HepG2 (cell line): Measurements from ENCODE around the gene DBN1. TPM values are rescaled to one million over a fixed set of nuclear protein-coding genes. Genes with fewer than 3 reads are reported as not detected.

Experiments
- ATF3 ChIP-seq: sonication (generic); formaldehyde crosslinking; IDR thresholded peaks from 2 replicates; pipeline ENCODE4 v1.4.0; 2020; ENCODE audit warnings: missing genetic modification reagents
- CEBPG ChIP-seq: IDR thresholded peaks from 2 replicates; pipeline ENCODE4 v1.6.1; 2016
- CREM ChIP-seq, 2 experiments: sonication (generic) in 1 of 2; formaldehyde crosslinking in 1 of 2; IDR thresholded peaks; 2 replicates each; pipeline versions ENCODE4 v1.4.0 to v1.6.1; 2016 to 2020; ENCODE audit warnings: antibody characterized with exemption in 1 of 2, mild to moderate bottlenecking in 1 of 2, missing genetic modification reagents in 1 of 2
- DMAP1 ChIP-seq: IDR thresholded peaks from 2 replicates; pipeline ENCODE4 v1.6.1; 2016
- ETV6 ChIP-seq: sonication (generic); formaldehyde crosslinking; conservative IDR thresholded peaks from 2 replicates; pipeline ENCODE4 v1.4.0; 2020; ENCODE audit warnings: missing genetic modification reagents
- GABPA ChIP-seq, 2 experiments: IDR thresholded peaks; 2 replicates each; pipeline ENCODE4 v1.6.1; 2011 to 2016; ENCODE audit warnings: low read depth in 2 of 2, low read length in 1 of 2, missing biosample characterization in 1 of 2, missing genetic modification characterization in 1 of 2
- HOXA5 ChIP-seq: sonication (generic); formaldehyde crosslinking; IDR thresholded peaks from 2 replicates; pipeline ENCODE4 v1.4.0; 2020; ENCODE audit warnings: missing genetic modification reagents
- KMT2A ChIP-seq: sonication (generic); formaldehyde crosslinking; IDR thresholded peaks from 2 replicates; pipeline ENCODE4 v1.4.0; 2020; ENCODE audit warnings: missing genetic modification reagents
- LBX2 ChIP-seq: sonication (generic); formaldehyde crosslinking; IDR thresholded peaks from 2 replicates; pipeline ENCODE4 v1.5.0; 2020; ENCODE audit warnings: missing genetic modification reagents, mild to moderate bottlenecking, borderline replicate concordance
- NFYC ChIP-seq: IDR thresholded peaks from 2 replicates; pipeline ENCODE4 v1.6.1; 2016; ENCODE audit warnings: missing genetic modification reagents, missing compliant biosample characterization
- NKX3-1 ChIP-seq: sonication (generic); formaldehyde crosslinking; IDR thresholded peaks from 2 replicates; pipeline ENCODE4 v1.5.0; 2020; ENCODE audit warnings: missing genetic modification reagents
- NONO ChIP-seq, 2 experiments: fragments of 450-650 bp in 1 of 2; sonication (generic) in 1 of 2; formaldehyde crosslinking in 1 of 2; IDR thresholded peaks in 1 of 2; conservative IDR thresholded peaks in 1 of 2; 2 replicates each; pipeline versions ENCODE4 v1.6.1 to v1.8.0; 2017 to 2022; ENCODE audit warnings: mild to moderate bottlenecking in 1 of 2, missing genetic modification reagents in 1 of 2, moderate library complexity in 1 of 2
- NR3C1 ChIP-seq: sonication (generic); formaldehyde crosslinking; IDR thresholded peaks from 2 replicates; pipeline ENCODE4 v1.4.0; 2020; ENCODE audit warnings: missing genetic modification reagents
- PRPF4 ChIP-seq: fragments of 200-400 bp; formaldehyde crosslinking; IDR thresholded peaks from 2 replicates; pipeline ENCODE4 v1.6.1; 2016; ENCODE audit warnings: low read length, low read depth; ENCODE audit not compliant: poor library complexity, severe bottlenecking
- RARA ChIP-seq: IDR thresholded peaks from 2 replicates; pipeline ENCODE4 v1.6.1; 2016; ENCODE audit warnings: missing genetic modification reagents, missing compliant biosample characterization
- SAFB2 ChIP-seq: sonication (generic); formaldehyde crosslinking; IDR thresholded peaks from 2 replicates; pipeline ENCODE4 v1.5.1; 2020; ENCODE audit warnings: missing genetic modification reagents, low read depth, mild to moderate bottlenecking, borderline replicate concordance
- SRY ChIP-seq: sonication (generic); formaldehyde crosslinking; IDR thresholded peaks from 2 replicates; pipeline ENCODE4 v1.8.0; 2022; ENCODE audit warnings: mild to moderate bottlenecking, missing genetic modification reagents
- ZC3H13 ChIP-seq: sonication (generic); formaldehyde crosslinking; IDR thresholded peaks from 2 replicates; pipeline ENCODE4 v1.8.1; 2023; ENCODE audit warnings: mild to moderate bottlenecking, missing genetic modification reagents, moderate library complexity
- ZFP1 ChIP-seq: IDR thresholded peaks from 2 replicates; pipeline ENCODE4 v1.6.1; 2016
- ZMYM2 ChIP-seq: sonication (generic); formaldehyde crosslinking; IDR thresholded peaks from 2 replicates; pipeline ENCODE4 v1.8.0; 2022; ENCODE audit warnings: mild to moderate bottlenecking, missing genetic modification reagents
- ZNF101 ChIP-seq: sonication (generic); formaldehyde crosslinking; IDR thresholded peaks from 2 replicates; pipeline ENCODE4 v1.4.0; 2020; ENCODE audit warnings: mild to moderate bottlenecking, low read depth, missing genetic modification reagents, borderline replicate concordance
- ZNF138 ChIP-seq: sonication (generic); formaldehyde crosslinking; IDR thresholded peaks from 2 replicates; pipeline ENCODE4 v1.5.0; 2020; ENCODE audit warnings: mild to moderate bottlenecking, low read depth, missing genetic modification reagents
- ZNF280B ChIP-seq: sonication (generic); formaldehyde crosslinking; IDR thresholded peaks from 2 replicates; pipeline ENCODE4 v1.5.0; 2020; ENCODE audit warnings: missing genetic modification reagents, mild to moderate bottlenecking, borderline replicate concordance
- ZNF296 ChIP-seq: sonication (generic); formaldehyde crosslinking; conservative IDR thresholded peaks from 2 replicates; pipeline ENCODE4 v1.5.0; 2020; ENCODE audit warnings: mild to moderate bottlenecking, missing genetic modification reagents
- ZNF567 ChIP-seq: sonication (generic); formaldehyde crosslinking; IDR thresholded peaks from 2 replicates; pipeline ENCODE4 v1.8.1; 2023; ENCODE audit warnings: mild to moderate bottlenecking, missing genetic modification reagents, borderline replicate concordance
- ZNF713 ChIP-seq: sonication (generic); formaldehyde crosslinking; IDR thresholded peaks from 2 replicates; pipeline ENCODE4 v1.4.0; 2020; ENCODE audit warnings: mild to moderate bottlenecking, missing genetic modification reagents
- ZNF784 ChIP-seq: sonication (generic); formaldehyde crosslinking; IDR thresholded peaks from 2 replicates; pipeline ENCODE4 v1.5.1; 2020; ENCODE audit warnings: missing genetic modification reagents, mild to moderate bottlenecking, borderline replicate concordance
- ZSCAN31 ChIP-seq: sonication (generic); formaldehyde crosslinking; IDR thresholded peaks from 2 replicates; pipeline ENCODE4 v1.5.0; 2020; ENCODE audit warnings: low read depth, mild to moderate bottlenecking, missing genetic modification reagents
- ZSCAN9 ChIP-seq: IDR thresholded peaks from 2 replicates; pipeline ENCODE4 v1.6.1; 2016; ENCODE audit warnings: borderline replicate concordance
- polyA plus RNA-seq, 8 experiments: library from polyadenylated mRNA; depleted of rRNA in 3 of 8; stranded (reverse) in 7 of 8; unstranded in 1 of 8; fragments of >200 nt; fragmentation: Illumina TruSeq in 4 of 8; extraction: Trizol in 4 of 8; gene quantifications; 2 replicates each; pipeline versions ENCODE4 v1.2.1 to v1.2.3, GENCODE V29; 2011 to 2016; ENCODE audit warnings: low read depth in 4 of 8, missing spikeins in 1 of 8, mixed read lengths in 1 of 8; ENCODE audit not compliant: insufficient read depth in 1 of 8
- total RNA-seq, 5 experiments: library from RNA; depleted of rRNA; stranded (reverse); fragments of >200 nt; fragmentation: Illumina TruSeq; extraction: Trizol; gene quantifications; 2 replicates each; pipeline ENCODE4 v1.2.3, GENCODE V29; 2016; ENCODE audit warnings: low read depth in 1 of 5

The DBN1 gene
- total and polyA plus RNA-seq, 2 of the 13 experiments (the other 11 are each of a cell fraction or from before 2014, with no cell fraction given) = 27.0 to 37.3 TPM

GRCh38 chr5:177447611-177448243, 25.7 kb downstream of the DBN1 start (continued):
- peak; percentile 74 for TF ChIP-seq RARA
- TF ChIP-seq ZNF138 (CRISPR knock-in tag) = 0 out of 2 replicates have a peak, but pooled peaks have one; percentile 68
- TF ChIP-seq ZFP1 (CRISPR knock-in tag) = no peak
- peak; percentile 58; the same call in 1 of the 2 replicates for TF ChIP-seq ZNF280B (CRISPR knock-in tag)
- no peak for TF ChIP-seq NONO (IDR thresholded peaks at IDR 0.05)
- TF ChIP-seq NONO (CRISPR knock-in tag; conservative IDR thresholded peaks at IDR 0.05) = peak; percentile 70
- TF ChIP-seq SAFB2 (CRISPR knock-in tag) = no peak
- TF ChIP-seq NFYC (CRISPR knock-in tag) = peak; percentile 18; the same call in 1 of the 2 replicates
- no peak for TF ChIP-seq ETV6 (CRISPR knock-in tag)
- TF ChIP-seq PRPF4 = no peak
- 0 out of 2 replicates have a peak, but pooled peaks have one; percentile 31 for TF ChIP-seq SRY (CRISPR knock-in tag)
- TF ChIP-seq ZSCAN31 (CRISPR knock-in tag) = 0 out of 2 replicates have a peak, but pooled peaks have one; percentile 43
- TF ChIP-seq ATF3 = peak; percentile 54; the same call in 1 of the 2 replicates
- TF ChIP-seq HOXA5 (CRISPR knock-in tag) = no peak
- no peak for TF ChIP-seq ZMYM2 (CRISPR knock-in tag)
- TF ChIP-seq CREM (IDR thresholded peaks at IDR 0.05) = peak; percentile 43; the same call in 1 of the 2 replicates
- TF ChIP-seq CREM (CRISPR knock-in tag; IDR thresholded peaks at IDR 0.05) = no peak
- TF ChIP-seq ZNF784 (CRISPR knock-in tag) = no peak
- TF ChIP-seq ZNF101 (CRISPR knock-in tag) = peak; percentile 71; the same call in 1 of the 2 replicates
- TF ChIP-seq ZC3H13 (CRISPR knock-in tag) = 0 out of 2 replicates have a peak, but pooled peaks have one; percentile 35
- TF ChIP-seq KMT2A (CRISPR knock-in tag) = 0 out of 2 replicates have a peak, but pooled peaks have one; percentile 23
- no peak for TF ChIP-seq NR3C1
- no peak for TF ChIP-seq ZNF567 (CRISPR knock-in tag)
- TF ChIP-seq ZNF713 (CRISPR knock-in tag) = no peak
- no peak for TF ChIP-seq ZNF296 (CRISPR knock-in tag)
- TF ChIP-seq CEBPG (CRISPR knock-in tag) = 0 out of 2 replicates have a peak, but pooled peaks have one; percentile 7
- TF ChIP-seq NKX3-1 = no peak
- TF ChIP-seq DMAP1 (CRISPR knock-in tag) = peak; percentile 89
- no peak for TF ChIP-seq GABPA (IDR thresholded peaks at IDR 0.05; ENCODE audit: low read depth, low read length)
- peak; percentile 29; the same call in 1 of the 2 replicates for TF ChIP-seq GABPA (CRISPR knock-in tag; IDR thresholded peaks at IDR 0.05; ENCODE audit: low read depth)
- no peak for TF ChIP-seq LBX2 (CRISPR knock-in tag)
- TF ChIP-seq ZSCAN9 (CRISPR knock-in tag) = peak; percentile 57; the same call in 1 of the 2 replicates
